HEK293 (cell line): ENCODE results near the gene TMEM233.
A peak's percentile ranks its signal among the peaks of the same experiment; 100 is the strongest.

ENCODE experiments used
- CTCF ChIA-PET: fragments of 350-600 bp; formaldehyde crosslinking; extraction: SDS; loops from one replicate; lab custom pipeline; 2021; ENCODE audit warnings: antibody characterized with exemption; lab: Yijun Ruan, JAX
- POLR2A ChIA-PET: fragments of 300-600 bp; formaldehyde crosslinking; extraction: SDS; loops from one replicate; lab custom pipeline; 2020; ENCODE audit warnings: antibody characterized with exemption, inconsistent platforms; lab: Yijun Ruan, JAX
- H3K27ac ChIP-seq: fragments of 200-500 bp; sonication (Bioruptor generic); 2 replicates; pipeline ENCODE4 v1.5.1; 2014; ENCODE audit warnings: low read depth, low read length, control low read depth, inconsistent platforms; ENCODE audit errors: extremely low read depth
- H3K36me3 ChIP-seq, 2 experiments: fragments of 200-500 bp in 1 of 2; sonication (Bioruptor generic) in 1 of 2; 1 replicate in 1 of 2; 2 replicates in 1 of 2; pipeline ENCODE4 v1.5.1; 2014 to 2017; ENCODE audit warnings: inconsistent platforms in 2 of 2, low read length in 2 of 2; ENCODE audit not compliant: control insufficient read depth in 2 of 2, insufficient read depth in 1 of 2
- H3K4me1 ChIP-seq: fragments of 200-500 bp; sonication (Bioruptor generic); 2 replicates; pipeline ENCODE4 v1.5.1; 2014; ENCODE audit warnings: mild to moderate bottlenecking, low read length, inconsistent platforms; ENCODE audit not compliant: control insufficient read depth, insufficient read depth
- H3K4me3 ChIP-seq: 2 replicates; pipeline ENCODE4 v1.5.1; 2011; ENCODE audit warnings: low read depth, mild to moderate bottlenecking, control low read depth, low read length, moderate library complexity
- H3K9me3 ChIP-seq: fragments of 200-500 bp; sonication (Bioruptor generic); 2 replicates; pipeline ENCODE4 v1.5.1; 2014; ENCODE audit warnings: low read depth, low read length, inconsistent platforms; ENCODE audit not compliant: control insufficient read depth, insufficient read depth
- PRDM1 ChIP-seq: fragments of 450-650 bp; formaldehyde crosslinking; IDR thresholded peaks from 2 replicates; pipeline ENCODE4; 2016; ENCODE audit warnings: missing biosample characterization, missing genetic modification characterization
- YY1 ChIP-seq: fragments of 450-650 bp; formaldehyde crosslinking; IDR thresholded peaks from 2 replicates; pipeline ENCODE4 v1.5.1; 2018; ENCODE audit warnings: missing biosample characterization, missing genetic modification characterization
- ZBTB17 ChIP-seq: fragments of 450-650 bp; formaldehyde crosslinking; IDR thresholded peaks from 2 replicates; pipeline ENCODE4 v1.5.1; 2016; ENCODE audit warnings: missing biosample characterization, missing genetic modification characterization
- ZNF174 ChIP-seq: fragments of 450-650 bp; formaldehyde crosslinking; IDR thresholded peaks from 2 replicates; pipeline ENCODE4 v1.5.0; 2017; ENCODE audit warnings: missing biosample characterization, mild to moderate bottlenecking, missing genetic modification characterization
- ZNF214 ChIP-seq: fragments of 450-650 bp; formaldehyde crosslinking; IDR thresholded peaks from 2 replicates; pipeline ENCODE4 v1.5.1; 2017; ENCODE audit warnings: missing biosample characterization, mild to moderate bottlenecking, missing genetic modification characterization, borderline replicate concordance
- ZNF274 ChIP-seq, 2 experiments: fragments of 200-500 bp in 1 of 2; fragments of 450-650 bp in 1 of 2; sonication (Bioruptor generic) in 1 of 2; formaldehyde crosslinking in 1 of 2; IDR thresholded peaks; 2 replicates each; pipeline versions ENCODE4 v1.5.1 to v1.6.1; 2014 to 2016; ENCODE audit warnings: borderline replicate concordance in 1 of 2, inconsistent platforms in 1 of 2, low read length in 1 of 2, missing biosample characterization in 1 of 2, missing genetic modification characterization in 1 of 2
- ZNF292 ChIP-seq: fragments of 450-650 bp; formaldehyde crosslinking; IDR thresholded peaks from 2 replicates; pipeline ENCODE4 v1.5.1; 2016; ENCODE audit warnings: low read depth, missing biosample characterization, missing genetic modification characterization, borderline replicate concordance
- ZNF302 ChIP-seq: fragments of 450-650 bp; formaldehyde crosslinking; IDR thresholded peaks from 2 replicates; pipeline ENCODE4 v1.5.1; 2016; ENCODE audit warnings: missing biosample characterization, missing genetic modification characterization, low read depth
- ZNF311 ChIP-seq: fragments of 450-650 bp; formaldehyde crosslinking; IDR thresholded peaks from 2 replicates; pipeline ENCODE4 v1.5.1; 2017; ENCODE audit warnings: missing biosample characterization, missing genetic modification characterization, borderline replicate concordance
- ZNF366 ChIP-seq: fragments of 450-650 bp; formaldehyde crosslinking; conservative IDR thresholded peaks from 2 replicates; pipeline ENCODE4 v1.5.1; 2016; ENCODE audit warnings: missing biosample characterization, missing genetic modification characterization
- ZNF48 ChIP-seq: fragments of 450-650 bp; formaldehyde crosslinking; IDR thresholded peaks from 2 replicates; pipeline ENCODE4 v1.5.1; 2016; ENCODE audit warnings: missing biosample characterization, missing genetic modification characterization
- ZNF514 ChIP-seq: fragments of 450-650 bp; formaldehyde crosslinking; IDR thresholded peaks from 2 replicates; pipeline ENCODE4 v1.5.1; 2016; ENCODE audit warnings: missing biosample characterization, missing genetic modification characterization
- ZNF549 ChIP-seq: fragments of 450-650 bp; IDR thresholded peaks from 2 replicates; pipeline ENCODE4 v1.5.1; 2018; ENCODE audit warnings: missing biosample characterization, missing genetic modification characterization, mild to moderate bottlenecking, inconsistent platforms, moderate library complexity
- ZNF629 ChIP-seq: fragments of 450-650 bp; formaldehyde crosslinking; IDR thresholded peaks from 2 replicates; pipeline ENCODE4 v1.5.1; 2017; ENCODE audit warnings: missing biosample characterization, missing genetic modification characterization
- ZSCAN16 ChIP-seq: fragments of 450-650 bp; formaldehyde crosslinking; IDR thresholded peaks from 2 replicates; pipeline ENCODE4 v1.5.1; 2016; ENCODE audit warnings: missing biosample characterization, missing genetic modification characterization
- TF ChIP-seq, protein P1 (sequence below): fragments of 450-650 bp; formaldehyde crosslinking; IDR thresholded peaks from 2 replicates; pipeline ENCODE4 v1.5.1; 2017; ENCODE audit warnings: missing biosample characterization, missing genetic modification characterization
- TF ChIP-seq, protein P2 (sequence below): fragments of 450-650 bp; formaldehyde crosslinking; IDR thresholded peaks from 2 replicates; pipeline ENCODE4 v1.5.1; 2016; ENCODE audit warnings: missing biosample characterization, missing genetic modification characterization, borderline replicate concordance
- TF ChIP-seq, protein P3 (sequence below): fragments of 450-650 bp; formaldehyde crosslinking; conservative IDR thresholded peaks from 2 replicates; pipeline ENCODE4 v1.5.1; 2016; ENCODE audit warnings: low read depth, missing biosample characterization, missing genetic modification characterization

TMEM233 gene

DNA sequence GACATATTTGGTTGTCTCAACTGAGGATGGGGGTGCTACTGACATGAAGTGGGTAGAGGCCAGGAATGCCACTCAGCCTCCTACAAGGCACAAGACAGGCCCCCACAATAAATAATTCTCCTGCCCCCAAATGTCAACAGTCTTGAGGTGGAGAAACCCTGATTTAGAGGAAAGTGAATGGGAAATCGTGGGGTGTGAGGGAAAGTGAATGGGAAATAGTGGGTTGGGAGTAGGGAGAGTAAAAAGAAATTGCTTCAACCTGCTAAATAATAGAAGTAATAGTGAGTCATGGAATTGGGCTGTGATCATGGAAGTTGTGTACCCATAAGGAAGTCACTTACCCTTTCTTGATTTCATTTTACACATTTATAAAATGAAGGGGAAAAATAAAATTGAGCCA is 16.7 kb upstream of the TMEM233 start:
- Histone ChIP-seq H3K4me3 (no peak overlapping the region), H3K36me3 (no peaks in the 10 kb centered on the region)
- CTCF ChIA-PET = no interaction called here
- no peak for TF ChIP-seq ZNF629 (tag by site-specific recombination)
- no peak for TF ChIP-seq ZNF174 (tag by site-specific recombination)
- peak; percentile 63 for TF ChIP-seq PRDM1
- TF ChIP-seq, all 188 proteins: peak for 1
- POLR2A ChIA-PET = no interaction called here
- Histone ChIP-seq H3K27ac (no peak overlapping the region), H3K9me3 (no peaks in the 10 kb centered on the region; the same call in 1 of the 2 replicates), H3K4me1 (no peaks in the 10 kb centered on the region)

DNA sequence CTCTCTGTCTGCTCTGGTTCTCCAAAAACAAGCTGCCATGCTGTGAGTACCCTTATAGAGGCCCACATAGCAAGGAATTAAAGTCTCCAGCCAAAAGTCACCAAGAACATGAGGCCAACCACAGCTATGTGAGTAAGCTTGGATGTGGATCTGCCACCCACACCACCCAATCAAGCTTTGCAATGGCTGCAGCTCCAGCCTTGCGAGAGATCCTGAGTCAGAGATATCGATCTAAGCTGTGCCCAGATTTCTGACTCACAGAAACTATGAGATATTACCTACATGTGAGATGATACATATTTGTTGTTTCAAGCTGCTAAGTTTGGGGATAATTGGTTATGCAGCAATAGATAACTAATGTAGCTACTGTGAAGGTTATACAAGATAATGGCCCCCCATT is 15.5 kb upstream of the TMEM233 start:
- Histone ChIP-seq H3K4me3 (no peak overlapping the region), H3K4me1 (no peaks in the 10 kb centered on the region), H3K27ac (no peak overlapping the region), H3K9me3 (no peaks in the 10 kb centered on the region; the same call in 1 of the 2 replicates), H3K36me3 (no peaks in the 10 kb centered on the region)
- POLR2A ChIA-PET = no interaction called here
- CTCF ChIA-PET = interaction anchor here (0.7 to 1.1 kb wide), 2 partner anchors 33 to 134 kb away, joined by 3 read pairs; no protein-coding TSS in a partner anchor
- TF ChIP-seq ZSCAN16 (tag by site-specific recombination) = no peak
- TF ChIP-seq ZNF302 (tag by site-specific recombination) = no peak
- TF ChIP-seq ZNF292 (tag by site-specific recombination) = no peak
- TF ChIP-seq ZNF274 (IDR thresholded peaks at IDR 0.05; ENCODE audit: low read length) = no peak
- no peak for TF ChIP-seq ZNF274 (tag by site-specific recombination; IDR thresholded peaks at IDR 0.05; ENCODE audit: borderline replicate concordance)
- no peak for TF ChIP-seq ZNF549
- TF ChIP-seq, protein P1, sequence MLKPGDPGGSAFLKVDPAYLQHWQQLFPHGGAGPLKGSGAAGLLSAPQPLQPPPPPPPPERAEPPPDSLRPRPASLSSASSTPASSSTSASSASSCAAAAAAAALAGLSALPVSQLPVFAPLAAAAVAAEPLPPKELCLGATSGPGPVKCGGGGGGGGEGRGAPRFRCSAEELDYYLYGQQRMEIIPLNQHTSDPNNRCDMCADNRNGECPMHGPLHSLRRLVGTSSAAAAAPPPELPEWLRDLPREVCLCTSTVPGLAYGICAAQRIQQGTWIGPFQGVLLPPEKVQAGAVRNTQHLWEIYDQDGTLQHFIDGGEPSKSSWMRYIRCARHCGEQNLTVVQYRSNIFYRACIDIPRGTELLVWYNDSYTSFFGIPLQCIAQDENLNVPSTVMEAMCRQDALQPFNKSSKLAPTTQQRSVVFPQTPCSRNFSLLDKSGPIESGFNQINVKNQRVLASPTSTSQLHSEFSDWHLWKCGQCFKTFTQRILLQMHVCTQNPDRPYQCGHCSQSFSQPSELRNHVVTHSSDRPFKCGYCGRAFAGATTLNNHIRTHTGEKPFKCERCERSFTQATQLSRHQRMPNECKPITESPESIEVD = no peak
- no peak for TF ChIP-seq ZNF514 (tag by site-specific recombination)
- TF ChIP-seq YY1 (tag by site-specific recombination) = no peak
- no peak for TF ChIP-seq ZNF311 (tag by site-specific recombination)
- TF ChIP-seq, protein P2, sequence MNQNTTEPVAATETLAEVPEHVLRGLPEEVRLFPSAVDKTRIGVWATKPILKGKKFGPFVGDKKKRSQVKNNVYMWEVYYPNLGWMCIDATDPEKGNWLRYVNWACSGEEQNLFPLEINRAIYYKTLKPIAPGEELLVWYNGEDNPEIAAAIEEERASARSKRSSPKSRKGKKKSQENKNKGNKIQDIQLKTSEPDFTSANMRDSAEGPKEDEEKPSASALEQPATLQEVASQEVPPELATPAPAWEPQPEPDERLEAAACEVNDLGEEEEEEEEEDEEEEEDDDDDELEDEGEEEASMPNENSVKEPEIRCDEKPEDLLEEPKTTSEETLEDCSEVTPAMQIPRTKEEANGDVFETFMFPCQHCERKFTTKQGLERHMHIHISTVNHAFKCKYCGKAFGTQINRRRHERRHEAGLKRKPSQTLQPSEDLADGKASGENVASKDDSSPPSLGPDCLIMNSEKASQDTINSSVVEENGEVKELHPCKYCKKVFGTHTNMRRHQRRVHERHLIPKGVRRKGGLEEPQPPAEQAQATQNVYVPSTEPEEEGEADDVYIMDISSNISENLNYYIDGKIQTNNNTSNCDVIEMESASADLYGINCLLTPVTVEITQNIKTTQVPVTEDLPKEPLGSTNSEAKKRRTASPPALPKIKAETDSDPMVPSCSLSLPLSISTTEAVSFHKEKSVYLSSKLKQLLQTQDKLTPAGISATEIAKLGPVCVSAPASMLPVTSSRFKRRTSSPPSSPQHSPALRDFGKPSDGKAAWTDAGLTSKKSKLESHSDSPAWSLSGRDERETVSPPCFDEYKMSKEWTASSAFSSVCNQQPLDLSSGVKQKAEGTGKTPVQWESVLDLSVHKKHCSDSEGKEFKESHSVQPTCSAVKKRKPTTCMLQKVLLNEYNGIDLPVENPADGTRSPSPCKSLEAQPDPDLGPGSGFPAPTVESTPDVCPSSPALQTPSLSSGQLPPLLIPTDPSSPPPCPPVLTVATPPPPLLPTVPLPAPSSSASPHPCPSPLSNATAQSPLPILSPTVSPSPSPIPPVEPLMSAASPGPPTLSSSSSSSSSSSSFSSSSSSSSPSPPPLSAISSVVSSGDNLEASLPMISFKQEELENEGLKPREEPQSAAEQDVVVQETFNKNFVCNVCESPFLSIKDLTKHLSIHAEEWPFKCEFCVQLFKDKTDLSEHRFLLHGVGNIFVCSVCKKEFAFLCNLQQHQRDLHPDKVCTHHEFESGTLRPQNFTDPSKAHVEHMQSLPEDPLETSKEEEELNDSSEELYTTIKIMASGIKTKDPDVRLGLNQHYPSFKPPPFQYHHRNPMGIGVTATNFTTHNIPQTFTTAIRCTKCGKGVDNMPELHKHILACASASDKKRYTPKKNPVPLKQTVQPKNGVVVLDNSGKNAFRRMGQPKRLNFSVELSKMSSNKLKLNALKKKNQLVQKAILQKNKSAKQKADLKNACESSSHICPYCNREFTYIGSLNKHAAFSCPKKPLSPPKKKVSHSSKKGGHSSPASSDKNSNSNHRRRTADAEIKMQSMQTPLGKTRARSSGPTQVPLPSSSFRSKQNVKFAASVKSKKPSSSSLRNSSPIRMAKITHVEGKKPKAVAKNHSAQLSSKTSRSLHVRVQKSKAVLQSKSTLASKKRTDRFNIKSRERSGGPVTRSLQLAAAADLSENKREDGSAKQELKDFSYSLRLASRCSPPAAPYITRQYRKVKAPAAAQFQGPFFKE (tag by site-specific recombination) = no peak
- no peak for TF ChIP-seq ZBTB17
- no peak for TF ChIP-seq ZNF48 (tag by site-specific recombination)
- TF ChIP-seq, protein P3, sequence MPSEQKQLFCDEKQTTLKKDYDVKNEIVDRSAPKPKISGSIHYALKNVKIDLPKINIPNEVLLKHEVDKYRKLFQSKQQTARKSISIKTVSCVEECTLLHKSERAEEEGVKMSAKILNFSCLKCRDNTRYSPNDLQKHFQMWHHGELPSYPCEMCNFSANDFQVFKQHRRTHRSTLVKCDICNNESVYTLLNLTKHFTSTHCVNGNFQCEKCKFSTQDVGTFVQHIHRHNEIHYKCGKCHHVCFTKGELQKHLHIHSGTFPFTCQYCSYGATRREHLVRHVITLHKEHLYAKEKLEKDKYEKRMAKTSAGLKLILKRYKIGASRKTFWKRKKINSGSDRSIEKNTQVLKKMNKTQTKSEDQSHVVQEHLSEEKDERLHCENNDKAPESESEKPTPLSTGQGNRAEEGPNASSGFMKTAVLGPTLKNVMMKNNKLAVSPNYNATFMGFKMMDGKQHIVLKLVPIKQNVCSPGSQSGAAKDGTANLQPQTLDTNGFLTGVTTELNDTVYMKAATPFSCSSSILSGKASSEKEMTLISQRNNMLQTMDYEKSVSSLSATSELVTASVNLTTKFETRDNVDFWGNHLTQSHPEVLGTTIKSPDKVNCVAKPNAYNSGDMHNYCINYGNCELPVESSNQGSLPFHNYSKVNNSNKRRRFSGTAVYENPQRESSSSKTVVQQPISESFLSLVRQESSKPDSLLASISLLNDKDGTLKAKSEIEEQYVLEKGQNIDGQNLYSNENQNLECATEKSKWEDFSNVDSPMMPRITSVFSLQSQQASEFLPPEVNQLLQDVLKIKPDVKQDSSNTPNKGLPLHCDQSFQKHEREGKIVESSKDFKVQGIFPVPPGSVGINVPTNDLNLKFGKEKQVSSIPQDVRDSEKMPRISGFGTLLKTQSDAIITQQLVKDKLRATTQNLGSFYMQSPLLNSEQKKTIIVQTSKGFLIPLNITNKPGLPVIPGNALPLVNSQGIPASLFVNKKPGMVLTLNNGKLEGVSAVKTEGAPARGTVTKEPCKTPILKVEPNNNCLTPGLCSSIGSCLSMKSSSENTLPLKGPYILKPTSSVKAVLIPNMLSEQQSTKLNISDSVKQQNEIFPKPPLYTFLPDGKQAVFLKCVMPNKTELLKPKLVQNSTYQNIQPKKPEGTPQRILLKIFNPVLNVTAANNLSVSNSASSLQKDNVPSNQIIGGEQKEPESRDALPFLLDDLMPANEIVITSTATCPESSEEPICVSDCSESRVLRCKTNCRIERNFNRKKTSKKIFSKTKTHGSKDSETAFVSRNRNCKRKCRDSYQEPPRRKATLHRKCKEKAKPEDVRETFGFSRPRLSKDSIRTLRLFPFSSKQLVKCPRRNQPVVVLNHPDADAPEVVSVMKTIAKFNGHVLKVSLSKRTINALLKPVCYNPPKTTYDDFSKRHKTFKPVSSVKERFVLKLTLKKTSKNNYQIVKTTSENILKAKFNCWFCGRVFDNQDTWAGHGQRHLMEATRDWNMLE = no peak
- no peak for TF ChIP-seq ZNF214 (tag by site-specific recombination)
- no peak for TF ChIP-seq ZNF366 (tag by site-specific recombination)
